ENCODE results near the gene OGA. TPM values are rescaled to one million over a fixed set of nuclear protein-coding genes. Genes with fewer than 3 reads are reported as not detected.
A peak's percentile ranks its signal among the peaks of the same experiment; 100 is the strongest.

Gene OGA
- polyA plus RNA-seq, 2 donors, result 40.0 to 47.1 TPM

DNA sequence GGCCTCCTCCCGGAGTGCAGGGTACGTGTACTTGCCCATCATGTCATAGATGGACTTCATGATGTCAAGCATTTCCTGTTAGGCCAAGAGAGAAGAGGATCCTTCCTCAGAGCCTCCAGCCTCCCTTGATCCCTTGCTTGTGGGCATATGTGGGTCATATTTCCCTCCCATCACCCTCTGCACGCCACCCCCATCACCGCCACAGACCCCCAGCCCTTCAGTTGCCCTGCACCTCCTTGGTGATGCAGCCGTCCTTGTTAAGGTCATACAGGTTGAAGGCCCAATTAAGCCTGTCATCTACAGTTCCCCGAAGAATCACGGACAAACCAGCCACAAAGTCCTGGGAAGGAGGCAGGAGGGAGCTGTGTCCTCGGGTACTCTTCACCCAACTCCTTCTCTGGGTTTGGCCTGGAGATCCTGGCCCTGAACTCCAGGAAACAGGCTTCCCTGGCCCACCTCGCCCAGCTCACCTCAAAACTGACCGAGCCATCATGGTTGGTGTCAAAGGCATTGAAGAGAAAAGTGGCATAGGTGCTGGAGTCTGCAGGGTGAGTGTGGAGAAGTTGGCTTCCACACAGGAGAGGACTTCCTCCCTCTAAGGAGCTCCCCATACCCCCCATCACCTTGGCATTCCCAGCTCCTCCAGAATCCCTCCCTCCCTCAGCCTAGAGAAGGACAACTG, 9.8 kb upstream of the OGA start:
- no peaks in the 10 kb centered on the region for H3K27me3 ChIP-seq (ENCODE audit: control insufficient read depth in 1 of 2, insufficient read depth in 2 of 2, low read length in 2 of 2)
- 93% methylated on average over 10 of the region's 10 CpGs for WGBS, 2 donors
- no peak overlapping the region for H3K4me3 ChIP-seq (ENCODE audit: low read depth in 1 of 2, low read length in 2 of 2)
- H3K4me1 ChIP-seq (ENCODE audit: control insufficient read depth in 2 of 2, insufficient read depth in 2 of 2, low read length in 1 of 2), result peaks cover 0 to 10% of the 10 kb centered on the region in 2 donors
- H3K9me3 ChIP-seq (ENCODE audit: control insufficient read depth in 2 of 2, insufficient read depth in 1 of 2, low read depth in 1 of 2, low read length in 1 of 2), result no peaks in the 10 kb centered on the region
- H3K36me3 ChIP-seq (ENCODE audit: control insufficient read depth in 2 of 2, insufficient read depth in 2 of 2, low read length in 1 of 2), result no peaks in the 10 kb centered on the region
- H3K27ac ChIP-seq (ENCODE audit: low read depth in 2 of 2, low read length in 1 of 2), result no peak overlapping the region

DNA sequence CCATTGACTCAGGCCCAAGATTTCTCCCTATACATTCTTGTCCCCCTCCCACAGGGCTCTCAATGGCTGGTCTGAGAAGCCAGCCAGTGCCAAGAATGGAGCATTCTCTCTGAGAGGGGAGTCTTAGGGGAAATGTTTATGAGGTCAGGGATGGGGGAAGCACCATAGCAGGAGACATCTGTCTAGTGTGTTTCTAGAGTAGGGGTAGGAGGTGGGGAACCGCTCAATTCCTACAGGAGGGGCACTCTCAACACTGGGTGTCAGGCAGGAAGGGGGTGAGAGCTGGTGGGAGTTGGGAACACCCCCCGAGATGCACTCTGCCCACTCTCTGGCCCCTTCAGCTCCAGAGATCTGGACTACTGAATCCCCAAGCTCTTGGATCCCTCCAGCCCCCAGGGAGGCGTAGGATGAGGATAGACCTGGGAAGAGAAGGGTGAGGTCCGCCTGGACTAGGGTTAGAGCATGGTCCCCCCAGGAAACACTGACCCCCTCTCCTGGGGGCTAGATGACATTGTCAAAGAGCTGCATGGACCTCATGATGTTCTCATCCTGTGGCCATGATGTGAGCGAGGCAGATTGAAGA, 8.7 kb upstream of the OGA start:
- Histone ChIP-seq H3K27me3 (ENCODE audit: control insufficient read depth in 1 of 2, insufficient read depth in 2 of 2, low read length in 2 of 2) (no peaks in the 10 kb centered on the region), H3K27ac (ENCODE audit: low read depth in 2 of 2, low read length in 1 of 2) (no peak overlapping the region), H3K36me3 (ENCODE audit: control insufficient read depth in 2 of 2, insufficient read depth in 2 of 2, low read length in 1 of 2) (no peaks in the 10 kb centered on the region), H3K4me1 (ENCODE audit: control insufficient read depth in 2 of 2, insufficient read depth in 2 of 2, low read length in 1 of 2) (peaks cover 0 to 10% of the 10 kb centered on the region in 2 donors), H3K4me3 (ENCODE audit: low read depth in 1 of 2, low read length in 2 of 2) (no peak overlapping the region), H3K9me3 (ENCODE audit: control insufficient read depth in 2 of 2, insufficient read depth in 1 of 2, low read depth in 1 of 2, low read length in 1 of 2) (no peaks in the 10 kb centered on the region)
- 93 to 98% methylated on average over 5 of the region's 5 CpGs for WGBS, 2 donors

DNA sequence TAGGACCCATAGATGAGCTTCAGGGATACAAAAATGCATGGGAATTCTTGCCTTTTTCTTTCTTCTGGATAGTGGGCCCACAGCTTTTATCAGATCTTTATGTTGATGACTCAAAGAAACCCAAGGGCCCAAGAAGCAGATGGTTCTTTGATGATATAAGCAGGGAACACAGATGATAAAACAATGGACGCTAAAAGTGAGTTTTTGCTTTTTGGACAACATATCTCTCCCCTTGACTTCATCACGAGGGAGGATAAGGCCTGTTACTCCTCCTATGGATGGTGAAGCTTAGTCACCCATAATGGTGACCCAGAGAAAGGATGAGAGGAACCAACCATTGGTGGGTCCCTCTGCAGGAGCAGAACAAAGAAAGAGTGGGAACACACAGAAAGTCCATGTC, 6.5 kb upstream of the OGA start:
- Histone ChIP-seq H3K27ac (ENCODE audit: low read depth in 2 of 2, low read length in 1 of 2) (no peak overlapping the region), H3K4me3 (ENCODE audit: low read depth in 1 of 2, low read length in 2 of 2) (no peak overlapping the region), H3K27me3 (ENCODE audit: control insufficient read depth in 1 of 2, insufficient read depth in 2 of 2, low read length in 2 of 2) (no peaks in the 10 kb centered on the region), H3K36me3 (ENCODE audit: control insufficient read depth in 2 of 2, insufficient read depth in 2 of 2, low read length in 1 of 2) (no peaks in the 10 kb centered on the region), H3K4me1 (ENCODE audit: control insufficient read depth in 2 of 2, insufficient read depth in 2 of 2, low read length in 1 of 2) (peaks cover 0 to under 1% of the 10 kb centered on the region in 2 donors), H3K9me3 (ENCODE audit: control insufficient read depth in 2 of 2, insufficient read depth in 1 of 2, low read depth in 1 of 2, low read length in 1 of 2) (no peaks in the 10 kb centered on the region)
- 84 to 91% methylated on average over 2 of the region's 2 CpGs for WGBS, 2 donors

DNA sequence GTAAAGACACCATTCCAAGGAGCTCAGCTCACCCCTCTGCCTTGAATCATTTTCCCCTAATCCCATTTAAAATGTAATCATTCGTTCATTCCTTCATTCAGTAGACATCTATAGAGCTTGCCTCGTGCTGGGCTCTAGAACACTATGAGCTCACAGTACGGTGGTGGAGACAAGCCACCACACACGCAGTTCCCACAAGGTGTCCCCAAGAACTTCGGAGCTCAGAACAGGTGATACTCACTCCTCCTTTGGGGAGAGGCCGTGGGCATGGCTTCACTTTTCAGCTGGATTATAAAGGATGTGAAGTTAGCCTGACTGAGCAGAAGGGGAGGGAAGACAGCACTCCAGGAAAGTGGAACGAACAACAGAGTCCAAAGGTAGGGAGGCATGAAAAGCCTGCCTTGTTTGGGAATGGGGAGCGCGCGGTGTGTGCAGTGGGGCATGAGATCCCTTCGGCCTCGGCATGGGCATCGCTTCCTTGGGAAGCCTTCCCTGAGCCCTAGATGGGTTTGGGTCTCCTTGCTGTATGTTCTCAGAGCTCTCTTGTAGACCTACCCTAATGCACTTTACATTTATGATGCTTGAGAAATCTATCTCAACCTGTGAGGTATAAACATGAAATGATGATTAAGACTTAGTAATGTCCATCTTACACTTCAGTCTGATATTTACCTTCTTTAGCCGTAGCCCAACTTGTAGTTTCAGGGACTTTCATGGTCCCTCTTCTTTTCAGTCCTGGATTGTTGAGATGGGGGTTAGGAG, 809 bp upstream of the OGA start:
- no peaks in the 10 kb centered on the region for H3K4me1 ChIP-seq (ENCODE audit: control insufficient read depth in 2 of 2, insufficient read depth in 2 of 2, low read length in 1 of 2)
- peak overlapping the region; percentile 94 to 95 for H3K27ac ChIP-seq (ENCODE audit: low read depth in 2 of 2, low read length in 1 of 2)
- H3K4me3 ChIP-seq (ENCODE audit: low read depth in 1 of 2, low read length in 2 of 2), result peak overlapping the region; percentile 34 to 53
- no peaks in the 10 kb centered on the region for H3K9me3 ChIP-seq (ENCODE audit: control insufficient read depth in 2 of 2, insufficient read depth in 1 of 2, low read depth in 1 of 2, low read length in 1 of 2)
- 20 to 23% methylated on average over 14 of the region's 14 CpGs for WGBS, 2 donors
- no peaks in the 10 kb centered on the region for H3K27me3 ChIP-seq (ENCODE audit: control insufficient read depth in 1 of 2, insufficient read depth in 2 of 2, low read length in 2 of 2)
- H3K36me3 ChIP-seq (ENCODE audit: control insufficient read depth in 2 of 2, insufficient read depth in 2 of 2, low read length in 1 of 2), result no peaks in the 10 kb centered on the region

DNA sequence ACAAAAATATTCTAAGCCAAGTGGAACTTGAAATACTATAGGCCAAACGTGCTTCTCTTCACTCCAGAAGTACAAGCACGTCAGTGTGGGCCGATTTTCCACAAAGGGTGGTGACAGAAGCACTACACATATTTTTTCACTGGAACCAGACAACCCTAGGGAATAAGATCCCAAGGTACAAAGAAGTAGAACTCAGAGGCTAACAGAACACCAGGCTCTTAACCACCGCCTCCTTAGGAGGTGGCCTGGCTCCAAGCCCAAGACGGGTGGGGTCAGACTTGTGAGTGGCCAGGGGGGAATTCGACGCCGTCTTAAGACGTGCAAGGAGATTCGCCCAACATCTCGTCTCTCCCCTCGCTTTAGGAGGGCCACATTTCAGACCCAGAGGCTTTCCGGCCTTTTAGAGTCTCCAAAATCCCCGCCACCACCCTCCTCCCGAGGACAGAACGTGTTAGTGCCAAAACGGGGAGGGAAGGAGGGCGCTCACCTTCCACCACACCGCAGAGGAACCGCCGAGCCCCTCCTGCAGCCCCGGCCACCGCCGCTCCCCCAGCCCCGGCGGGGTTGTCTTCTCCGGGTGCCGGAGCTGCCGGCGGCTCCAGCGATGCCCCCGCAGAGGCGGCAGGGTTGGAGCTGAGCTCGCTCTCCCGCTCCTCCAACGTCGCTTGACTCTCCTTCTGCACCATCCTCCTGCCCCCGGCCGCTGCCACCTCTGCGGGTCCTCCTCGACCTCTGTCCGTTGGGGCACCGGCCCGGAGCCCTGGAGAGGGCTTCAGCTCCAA, 716 bp downstream of the OGA start:
- peak overlapping the region; percentile 95 to 96 for H3K27ac ChIP-seq (ENCODE audit: low read depth in 2 of 2, low read length in 1 of 2)
- WGBS, 2 donors, result 0% methylated on average over 42 to 44 of the region's 44 CpGs
- no peaks in the 10 kb centered on the region for H3K4me1 ChIP-seq (ENCODE audit: control insufficient read depth in 2 of 2, insufficient read depth in 2 of 2, low read length in 1 of 2)
- H3K36me3 ChIP-seq (ENCODE audit: control insufficient read depth in 2 of 2, insufficient read depth in 2 of 2, low read length in 1 of 2), result peaks cover under 1 to 2% of the 10 kb centered on the region in 2 donors
- peak overlapping the region; percentile 85 to 90 for H3K4me3 ChIP-seq (ENCODE audit: low read depth in 1 of 2, low read length in 2 of 2)
- H3K9me3 ChIP-seq (ENCODE audit: control insufficient read depth in 2 of 2, insufficient read depth in 1 of 2, low read depth in 1 of 2, low read length in 1 of 2), result no peaks in the 10 kb centered on the region
- no peaks in the 10 kb centered on the region for H3K27me3 ChIP-seq (ENCODE audit: control insufficient read depth in 1 of 2, insufficient read depth in 2 of 2, low read length in 2 of 2)

DNA sequence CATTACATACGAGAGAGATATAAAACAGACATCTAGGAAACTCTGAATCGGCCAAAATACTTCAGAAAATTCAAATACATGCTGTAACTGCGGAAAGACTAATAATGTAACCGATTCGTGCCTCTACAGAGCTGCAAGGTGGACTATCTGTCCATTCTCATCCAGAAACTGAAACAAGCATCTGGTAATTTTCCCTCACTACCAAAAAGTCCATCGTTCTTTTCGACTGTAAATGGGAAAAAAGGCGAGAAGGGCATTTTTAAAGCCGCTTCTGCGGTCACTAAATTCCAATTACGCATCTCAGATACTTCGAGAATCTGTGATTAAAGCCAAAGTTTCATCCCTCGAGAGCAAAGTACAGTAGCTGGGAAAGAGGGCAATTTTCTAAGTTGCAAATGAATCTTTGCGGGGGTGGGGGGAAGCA, 1.3 kb downstream of the OGA start:
- no peaks in the 10 kb centered on the region for H3K27me3 ChIP-seq (ENCODE audit: control insufficient read depth in 1 of 2, insufficient read depth in 2 of 2, low read length in 2 of 2)
- H3K4me1 ChIP-seq (ENCODE audit: control insufficient read depth in 2 of 2, insufficient read depth in 2 of 2, low read length in 1 of 2), result no peaks in the 10 kb centered on the region
- H3K27ac ChIP-seq (ENCODE audit: low read depth in 2 of 2, low read length in 1 of 2), result peak overlapping the region; percentile 95 to 96
- no peaks in the 10 kb centered on the region for H3K9me3 ChIP-seq (ENCODE audit: control insufficient read depth in 2 of 2, insufficient read depth in 1 of 2, low read depth in 1 of 2, low read length in 1 of 2)
- peak overlapping the region; percentile 85 to 90 for H3K4me3 ChIP-seq (ENCODE audit: low read depth in 1 of 2, low read length in 2 of 2)
- WGBS, 2 donors, result 0% methylated on average over 14 of the region's 14 CpGs
- peaks cover 2 to 4% of the 10 kb centered on the region in 2 donors for H3K36me3 ChIP-seq (ENCODE audit: control insufficient read depth in 2 of 2, insufficient read depth in 2 of 2, low read length in 1 of 2)

DNA sequence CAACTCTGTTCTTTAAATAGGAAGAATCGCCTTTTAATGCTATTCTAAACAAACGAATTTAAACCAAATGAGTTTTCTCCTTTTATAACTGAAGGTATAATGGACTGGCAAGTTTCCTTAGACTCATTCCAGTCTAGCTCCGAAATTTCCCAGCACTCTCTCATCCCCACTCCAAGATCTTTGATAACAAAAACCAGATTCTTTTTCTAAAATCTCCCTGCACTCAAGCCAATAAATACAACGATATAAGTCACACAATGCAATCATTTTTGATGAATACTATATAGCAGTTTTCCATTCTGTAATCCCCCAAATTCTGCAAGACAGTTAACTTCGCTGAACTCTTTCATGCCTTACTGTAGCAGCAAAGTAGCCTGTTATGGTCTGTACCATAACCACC, 1.9 kb downstream of the OGA start:
- Histone ChIP-seq H3K4me3 (ENCODE audit: low read depth in 1 of 2, low read length in 2 of 2) (peak overlapping the region; percentile 53 to 90), H3K27me3 (ENCODE audit: control insufficient read depth in 1 of 2, insufficient read depth in 2 of 2, low read length in 2 of 2) (no peaks in the 10 kb centered on the region), H3K27ac (ENCODE audit: low read depth in 2 of 2, low read length in 1 of 2) (no peak overlapping the region), H3K36me3 (ENCODE audit: control insufficient read depth in 2 of 2, insufficient read depth in 2 of 2, low read length in 1 of 2) (peaks cover 2 to 4% of the 10 kb centered on the region in 2 donors), H3K9me3 (ENCODE audit: control insufficient read depth in 2 of 2, insufficient read depth in 1 of 2, low read depth in 1 of 2, low read length in 1 of 2) (no peaks in the 10 kb centered on the region), H3K4me1 (ENCODE audit: control insufficient read depth in 2 of 2, insufficient read depth in 2 of 2, low read length in 1 of 2) (no peaks in the 10 kb centered on the region)
- 1 to 2% methylated on average over 5 of the region's 5 CpGs for WGBS, 2 donors

DNA sequence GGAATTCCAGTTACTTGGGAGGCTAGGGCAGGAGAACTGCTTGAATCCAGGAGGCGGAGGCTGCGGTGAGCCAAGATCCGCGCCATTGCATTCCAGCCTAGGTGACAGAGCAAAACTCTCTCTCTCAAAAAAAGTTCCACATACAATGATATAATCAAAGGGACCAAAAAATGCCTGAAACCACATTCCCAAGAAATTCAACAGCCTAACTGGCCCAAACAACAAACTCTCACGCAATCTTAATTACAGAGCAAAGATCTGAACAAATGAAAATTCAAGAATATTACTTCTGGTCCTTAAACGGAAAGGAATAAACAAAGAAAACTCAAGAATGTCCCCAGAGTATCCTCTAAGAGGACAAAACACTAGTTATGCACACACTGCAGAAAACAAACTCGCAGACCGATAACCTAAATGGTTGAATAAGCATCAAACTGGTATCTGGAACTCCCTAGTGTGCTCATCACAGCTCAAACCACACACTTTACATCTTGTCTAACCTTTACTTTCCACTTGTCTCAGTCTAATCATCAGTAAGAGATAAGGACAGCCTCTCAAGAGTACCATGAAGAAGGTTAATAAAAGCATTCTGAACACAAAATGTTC, 3.7 kb downstream of the OGA start:
- Histone ChIP-seq H3K27me3 (ENCODE audit: control insufficient read depth in 1 of 2, insufficient read depth in 2 of 2, low read length in 2 of 2) (no peaks in the 10 kb centered on the region), H3K27ac (ENCODE audit: low read depth in 2 of 2, low read length in 1 of 2) (no peak overlapping the region), H3K4me1 (ENCODE audit: control insufficient read depth in 2 of 2, insufficient read depth in 2 of 2, low read length in 1 of 2) (no peaks in the 10 kb centered on the region), H3K9me3 (ENCODE audit: control insufficient read depth in 2 of 2, insufficient read depth in 1 of 2, low read depth in 1 of 2, low read length in 1 of 2) (no peaks in the 10 kb centered on the region), H3K4me3 (ENCODE audit: low read depth in 1 of 2, low read length in 2 of 2) (peak overlapping the region in 1 of 2 donors; percentile 90), H3K36me3 (ENCODE audit: control insufficient read depth in 2 of 2, insufficient read depth in 2 of 2, low read length in 1 of 2) (peaks cover 2 to 4% of the 10 kb centered on the region in 2 donors)
- 72 to 75% methylated on average over 8 of the region's 8 CpGs for WGBS, 2 donors

DNA sequence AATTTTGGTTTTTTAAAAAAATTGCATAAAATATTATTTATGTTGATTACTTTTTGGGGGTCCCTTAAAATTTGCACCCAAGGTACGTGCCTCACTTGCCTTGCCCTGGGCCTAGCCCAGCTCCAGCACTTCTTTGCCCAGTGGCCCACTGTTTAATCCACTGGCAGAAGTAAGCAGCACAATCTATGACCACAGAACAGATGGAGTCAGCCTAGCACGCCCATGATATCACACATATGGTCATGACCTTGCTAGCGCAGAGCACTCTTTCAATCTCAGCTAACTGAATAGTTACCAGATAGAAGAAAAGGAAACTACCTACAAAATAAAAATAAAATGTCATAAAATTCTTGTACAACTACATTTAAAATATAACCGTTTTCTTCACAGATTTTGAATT, 5.6 kb downstream of the OGA start:
- no peak overlapping the region for H3K27ac ChIP-seq (ENCODE audit: low read depth in 2 of 2, low read length in 1 of 2)
- no peaks in the 10 kb centered on the region for H3K27me3 ChIP-seq (ENCODE audit: control insufficient read depth in 1 of 2, insufficient read depth in 2 of 2, low read length in 2 of 2)
- no peaks in the 10 kb centered on the region for H3K9me3 ChIP-seq (ENCODE audit: control insufficient read depth in 2 of 2, insufficient read depth in 1 of 2, low read depth in 1 of 2, low read length in 1 of 2)
- 78 to 83% methylated on average over 4 of the region's 4 CpGs for WGBS, 2 donors
- H3K4me3 ChIP-seq (ENCODE audit: low read depth in 1 of 2, low read length in 2 of 2), result no peak overlapping the region
- H3K4me1 ChIP-seq (ENCODE audit: control insufficient read depth in 2 of 2, insufficient read depth in 2 of 2, low read length in 1 of 2), result no peaks in the 10 kb centered on the region
- peaks cover 2 to 4% of the 10 kb centered on the region in 2 donors for H3K36me3 ChIP-seq (ENCODE audit: control insufficient read depth in 2 of 2, insufficient read depth in 2 of 2, low read length in 1 of 2)

Data from esophagus (tissue), 2 donors.